ENCODE measurements around the gene ODF2.
"Not testable (repeated sequence)": the region's sequence is repeated elsewhere in the genome, so short reads cannot be mapped to it uniquely, and the experiment has no call there.

Gene ODF2

DNA sequence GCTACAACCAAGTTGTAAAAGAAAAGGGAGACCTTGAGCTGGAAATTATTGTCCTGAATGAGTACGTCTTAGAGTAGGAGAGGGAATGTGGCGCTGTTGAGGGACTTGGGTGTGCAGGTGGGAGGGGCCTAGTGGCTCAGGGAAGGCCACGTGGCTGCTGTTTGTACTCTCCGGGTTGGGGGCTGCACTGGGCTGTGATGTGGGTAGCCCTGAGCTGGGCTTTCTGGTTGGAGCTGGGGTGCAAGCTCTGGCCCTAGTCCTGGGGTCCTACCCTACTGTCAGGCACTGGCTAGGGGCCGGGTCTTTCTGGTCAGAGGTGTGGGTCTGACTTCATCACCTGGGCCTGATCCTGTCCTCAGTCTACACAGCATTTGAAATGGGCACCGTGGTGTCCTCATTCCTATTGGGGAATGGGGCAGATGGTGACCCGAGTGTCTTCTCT, 29.6 kb downstream of the ODF2 start:
- no peak for DNase-seq

- no peak for DNase-seq
Observed at GRCh38 chr9:128486201-128486600, 30.4 kb downstream of the ODF2 start.

- DNase-seq, result no peak
Observed at GRCh38 chr9:128493424-128493823, 37.6 kb downstream of the ODF2 start.

DNA sequence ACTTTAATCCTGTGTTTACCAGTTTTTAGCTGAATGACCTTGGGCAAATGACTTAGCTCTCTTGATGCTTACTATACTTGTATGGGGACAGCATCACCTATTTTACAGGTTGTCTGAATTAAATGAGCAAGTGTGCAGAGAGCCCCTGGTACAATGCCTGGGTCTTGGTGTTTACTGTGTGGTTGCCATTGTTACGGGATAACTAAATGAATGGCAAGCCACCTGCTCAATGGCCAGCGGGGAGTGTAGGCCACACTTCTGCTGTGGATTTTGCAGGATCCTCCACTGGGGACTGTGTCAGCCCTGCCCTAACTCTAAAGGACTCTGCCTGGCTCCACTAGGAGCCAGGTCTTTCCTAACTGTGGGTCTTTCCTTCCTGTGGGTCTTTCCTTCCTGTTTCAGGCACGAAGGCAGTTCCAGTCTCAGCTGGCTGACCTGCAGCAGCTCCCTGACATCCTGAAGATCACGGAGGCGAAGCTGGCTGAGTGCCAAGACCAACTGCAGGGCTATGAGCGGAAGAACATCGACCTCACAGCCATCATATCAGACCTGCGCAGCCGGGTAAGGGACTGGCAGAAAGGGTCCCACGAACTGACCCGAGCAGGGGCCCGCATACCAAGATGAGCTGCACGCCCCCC, 38.4 kb downstream of the ODF2 start:
- no peak for DNase-seq

- no peak for DNase-seq
Observed at GRCh38 chr9:128494746-128495129, 38.9 kb downstream of the ODF2 start.

GRCh38 chr9:128495296-128495695, 39.5 kb downstream of the ODF2 start:
- DNase-seq, result no peak

DNA sequence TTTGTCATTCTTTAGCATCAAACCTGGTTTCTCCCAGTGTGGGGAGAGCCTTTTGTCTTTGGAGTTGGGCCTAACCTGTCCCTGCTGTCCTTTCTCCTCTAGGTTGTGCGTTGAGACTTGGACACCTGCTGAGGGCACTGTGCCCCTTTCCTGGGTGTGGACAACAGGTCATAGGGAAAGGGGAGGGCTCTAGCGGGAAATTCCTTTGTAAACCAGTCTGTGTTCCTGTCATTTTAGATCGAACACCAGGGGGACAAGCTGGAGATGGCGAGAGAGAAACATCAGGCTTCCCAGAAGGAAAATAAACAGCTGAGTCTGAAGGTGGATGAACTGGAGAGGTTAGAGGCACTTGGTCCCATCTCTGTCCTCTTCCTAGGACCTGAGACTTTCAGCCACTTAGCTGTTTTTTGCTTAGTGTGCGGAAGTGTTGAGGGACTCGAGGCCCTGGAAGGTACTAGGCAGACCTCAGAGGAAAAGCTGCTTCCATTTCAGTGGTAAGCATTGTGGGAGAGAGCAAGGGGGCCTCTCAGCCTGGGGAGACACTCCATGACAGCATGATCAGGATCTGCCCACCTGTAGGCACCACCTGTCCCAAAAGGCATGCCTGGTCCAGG, 40.1 kb downstream of the ODF2 start:
- DNase-seq, result no peak

DNA sequence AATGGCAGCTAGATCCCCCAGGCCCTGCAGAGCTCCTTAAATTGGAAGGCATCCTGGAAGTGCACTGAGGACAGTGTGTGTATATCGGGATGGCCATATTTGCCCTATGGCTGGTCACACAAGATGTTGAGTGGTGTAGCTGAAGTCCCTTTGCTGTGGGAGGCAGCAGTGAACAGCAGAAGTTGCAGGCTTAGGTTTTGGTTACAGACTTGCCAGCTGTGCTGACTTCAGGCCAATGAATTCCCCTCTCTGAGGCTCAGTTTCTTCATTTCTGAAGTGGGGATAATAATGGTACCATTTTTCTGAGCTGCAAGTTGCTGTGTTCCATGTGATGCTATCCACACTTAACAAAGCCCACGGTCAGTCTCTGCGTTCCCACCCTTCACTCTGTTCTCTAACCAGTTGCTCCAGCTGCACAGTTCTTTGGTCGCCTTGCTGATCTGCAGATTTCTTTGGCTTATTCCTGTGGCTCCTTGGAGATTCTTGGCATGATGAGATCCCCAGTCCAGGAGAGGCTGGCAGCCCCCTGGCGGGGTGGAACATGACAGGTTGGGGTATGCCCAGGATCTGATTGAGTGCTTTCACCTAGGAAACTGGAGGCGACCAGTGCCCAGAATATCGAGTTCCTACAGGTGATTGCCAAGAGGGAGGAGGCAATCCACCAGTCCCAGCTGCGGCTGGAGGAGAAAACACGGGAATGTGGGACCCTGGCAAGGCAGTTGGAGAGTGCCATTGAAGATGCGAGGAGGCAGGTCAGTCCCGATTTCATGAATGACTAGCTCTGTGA, 42.2 kb downstream of the ODF2 start:
- no peak for DNase-seq

- no peak for DNase-seq
Observed at GRCh38 chr9:128498911-128499310, 43.1 kb downstream of the ODF2 start.

DNA sequence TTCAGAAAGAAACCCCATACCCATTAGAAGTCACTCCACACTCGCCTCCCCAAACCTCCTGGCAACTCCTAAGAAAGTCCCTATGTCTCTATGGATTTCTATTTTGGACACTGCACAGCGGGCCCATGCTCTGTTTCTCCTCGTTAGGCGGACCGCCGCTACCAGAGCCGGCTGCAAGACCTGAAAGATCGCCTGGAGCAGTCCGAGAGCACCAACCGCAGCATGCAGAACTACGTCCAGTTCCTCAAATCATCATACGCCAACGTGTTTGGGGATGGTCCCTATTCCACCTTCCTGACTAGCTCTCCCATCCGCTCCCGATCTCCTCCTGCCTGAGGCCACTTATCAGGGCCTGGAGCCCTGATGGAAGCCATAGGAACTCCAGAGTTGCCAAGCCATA, 44.1 kb downstream of the ODF2 start:
- DNase-seq, result no peak

- not testable (repeated sequence) for DNase-seq
Observed at GRCh38 chr9:128503415-128503825, 47.6 kb downstream of the ODF2 start.

GRCh38 chr9:128503870-128504269, 48.1 kb downstream of the ODF2 start:
- no peak for DNase-seq

- peak; percentile 97 for DNase-seq
Observed at GRCh38 chr9:128504485-128505413, 48.9 kb downstream of the ODF2 start, which contains the start of gene GLE1. TSS of gene GLE1 (plus strand) at chr9:128504719. CDS start at chr9:128504806, 87 bp downstream.

GRCh38 chr9:128505414-128505765, 49.6 kb downstream of the ODF2 start:
- no peak for DNase-seq

DNA sequence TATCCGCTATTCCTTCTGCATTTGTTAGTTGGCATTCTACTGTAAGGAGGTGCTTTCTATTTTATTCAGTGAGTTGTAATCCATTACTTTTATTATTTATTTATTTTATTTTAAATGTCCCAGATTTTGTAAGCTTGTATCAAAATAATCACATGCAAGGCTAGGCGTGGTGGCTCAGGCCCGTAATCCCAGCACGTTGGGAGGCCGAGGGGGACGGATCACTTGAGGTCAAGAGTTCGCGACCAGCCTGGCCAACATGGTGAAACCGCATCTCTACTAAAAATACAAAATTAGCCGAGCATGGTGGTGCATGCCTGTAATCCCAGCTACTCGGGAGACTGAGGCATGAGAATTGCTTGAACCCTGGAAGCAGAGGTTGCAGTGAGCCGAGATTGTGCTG, 50.1 kb downstream of the ODF2 start:
- not testable (repeated sequence) for DNase-seq

DNA sequence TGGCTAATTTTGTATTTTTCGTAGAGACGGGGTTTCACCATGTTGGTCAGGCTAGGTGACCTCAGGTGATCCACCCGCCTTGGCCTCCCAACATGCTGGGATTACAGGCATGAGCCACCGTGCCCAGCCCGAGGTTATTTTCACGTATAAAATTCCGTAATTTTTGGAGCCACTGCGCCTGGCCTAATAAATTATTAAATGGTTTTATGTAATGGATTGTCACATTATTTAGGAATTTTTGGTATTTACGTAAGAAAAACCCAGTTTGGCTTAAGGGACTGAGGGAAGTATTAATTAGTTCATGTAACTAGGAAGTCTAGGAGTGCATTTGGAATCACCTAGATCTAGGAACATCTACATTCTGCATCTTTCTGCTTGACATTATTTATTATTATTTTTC, 57.0 kb downstream of the ODF2 start:
- DNase-seq, result no peak

DNA sequence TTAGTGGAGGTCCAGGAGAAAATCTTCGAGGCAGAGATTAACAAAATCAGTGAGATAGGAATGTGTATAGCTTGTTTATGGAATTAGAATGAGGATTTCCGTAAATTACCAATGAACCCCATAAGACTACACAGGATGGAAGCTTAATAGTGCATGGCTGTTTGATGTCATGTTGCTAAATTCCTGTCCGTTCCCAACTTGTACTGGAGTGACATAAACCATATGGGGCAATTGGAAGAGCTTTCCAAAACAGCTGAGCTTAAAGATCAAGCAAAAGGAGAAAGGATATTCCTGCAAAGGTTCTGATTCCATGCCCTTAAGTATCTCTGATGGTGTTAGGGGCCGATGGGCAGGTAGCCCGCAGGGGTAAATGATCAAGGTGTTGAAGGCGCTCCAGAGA, 66.2 kb downstream of the ODF2 start:
- DNase-seq, result no peak

DNA sequence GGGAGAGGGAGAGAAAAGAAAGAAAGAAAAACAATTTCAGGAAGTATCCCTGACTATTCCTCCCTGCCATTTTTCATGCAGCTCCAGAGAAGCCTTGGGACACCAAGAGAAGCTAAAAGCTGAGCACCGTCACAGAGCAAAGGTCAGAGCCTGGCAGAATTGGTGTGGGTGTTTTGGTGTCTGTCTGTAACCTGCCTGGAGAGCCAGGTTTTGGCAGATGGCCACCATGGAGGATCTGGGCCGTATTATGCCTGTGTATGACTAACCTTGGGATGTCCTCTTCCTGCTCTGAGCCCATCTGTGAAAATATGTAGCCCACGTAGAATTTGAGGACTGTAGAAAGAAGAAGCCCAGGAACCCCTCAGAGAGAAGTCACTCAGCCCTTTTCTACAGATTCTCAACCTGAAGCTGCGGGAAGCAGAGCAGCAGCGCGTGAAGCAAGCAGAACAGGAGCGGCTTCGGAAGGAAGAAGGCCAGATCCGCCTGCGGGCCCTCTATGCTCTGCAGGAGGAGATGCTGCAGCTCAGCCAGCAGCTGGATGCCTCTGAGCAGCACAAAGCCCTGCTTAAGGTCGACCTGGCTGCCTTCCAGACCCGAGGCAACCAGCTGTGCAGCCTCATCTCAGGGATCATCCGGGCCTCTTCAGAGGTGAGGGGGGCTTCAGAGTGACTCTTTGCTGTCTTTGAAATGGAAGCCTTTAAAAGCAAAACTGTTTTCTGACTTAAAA, 67.6 kb downstream of the ODF2 start:
- no peak for DNase-seq

GRCh38 chr9:128526720-128527119, 70.9 kb downstream of the ODF2 start:
- DNase-seq, result no peak

GRCh38 chr9:128528445-128529160, 72.8 kb downstream of the ODF2 start:
- no peak for DNase-seq

- DNase-seq, result no peak
Observed at GRCh38 chr9:128529191-128529590, 73.4 kb downstream of the ODF2 start.

GRCh38 chr9:128532581-128532980, 76.8 kb downstream of the ODF2 start:
- no peak for DNase-seq
